ENCODE results near the gene ADAMTS4. TPM values are rescaled to one million over a fixed set of nuclear protein-coding genes. Genes with fewer than 3 reads are reported as not detected.

The ADAMTS4 gene
- total RNA-seq, 1 donor from 2014 or later: 2.8 TPM

DNA sequence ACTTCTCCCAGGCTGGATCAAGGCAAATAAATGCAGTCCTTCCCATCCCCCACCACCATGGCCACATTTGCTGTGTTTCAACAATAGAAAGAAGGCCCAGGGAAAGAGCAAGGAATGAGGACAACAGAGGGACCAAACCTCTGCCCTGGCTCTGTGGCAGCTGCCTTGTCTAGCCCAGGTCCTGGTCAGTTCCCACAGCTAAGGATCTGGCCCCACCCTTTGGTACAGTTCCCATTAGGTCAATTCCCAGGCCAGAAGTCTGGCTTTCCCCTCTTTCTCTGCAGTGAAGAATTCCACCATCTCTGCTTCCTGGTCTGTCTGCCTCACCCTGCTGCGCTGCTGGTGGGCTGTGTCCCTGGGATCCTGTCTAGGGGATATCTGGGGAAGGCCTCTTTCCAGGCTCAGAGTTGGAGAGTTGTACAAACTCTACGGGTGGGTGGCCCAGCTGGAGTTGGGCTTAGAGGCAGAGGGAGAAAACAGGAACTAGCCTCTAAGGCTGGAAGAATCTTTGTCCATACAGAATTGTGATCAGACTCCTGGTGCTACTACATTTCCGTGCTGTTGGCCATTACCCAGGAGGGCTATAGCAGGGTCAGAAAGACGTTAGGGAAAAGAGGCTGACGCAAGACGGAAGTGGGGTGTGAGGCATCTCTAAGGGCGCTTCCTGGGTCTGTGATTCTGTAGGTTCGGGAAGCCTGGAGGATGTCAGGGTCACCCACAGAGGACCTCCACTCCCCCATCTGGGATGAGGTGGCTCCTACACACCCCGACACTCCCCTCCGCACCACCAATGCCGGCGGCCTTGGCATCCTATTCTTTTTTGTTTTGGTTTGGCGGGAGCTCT lies 2.4 kb upstream of the ADAMTS4 start:
- Mint-ChIP-seq H3K36me3 (ENCODE audit: low read depth) (peaks cover 9% of the 10 kb centered on the region), H3K4me1 (ENCODE audit: low read depth) (peaks cover 63% of the 10 kb centered on the region), H3K4me3 (ENCODE audit: unreplicated experiment) (peak overlapping the region; percentile 72), H3K27me3 (ENCODE audit: low read depth) (no peaks in the 10 kb centered on the region), H3K9me3 (ENCODE audit: low read depth) (no peaks in the 10 kb centered on the region), H3K27ac (ENCODE audit: unreplicated experiment) (peak overlapping the region; percentile 93)
- no peak for DNase-seq (ENCODE audit: low spot score)
- TF ChIP-seq, protein P1, sequence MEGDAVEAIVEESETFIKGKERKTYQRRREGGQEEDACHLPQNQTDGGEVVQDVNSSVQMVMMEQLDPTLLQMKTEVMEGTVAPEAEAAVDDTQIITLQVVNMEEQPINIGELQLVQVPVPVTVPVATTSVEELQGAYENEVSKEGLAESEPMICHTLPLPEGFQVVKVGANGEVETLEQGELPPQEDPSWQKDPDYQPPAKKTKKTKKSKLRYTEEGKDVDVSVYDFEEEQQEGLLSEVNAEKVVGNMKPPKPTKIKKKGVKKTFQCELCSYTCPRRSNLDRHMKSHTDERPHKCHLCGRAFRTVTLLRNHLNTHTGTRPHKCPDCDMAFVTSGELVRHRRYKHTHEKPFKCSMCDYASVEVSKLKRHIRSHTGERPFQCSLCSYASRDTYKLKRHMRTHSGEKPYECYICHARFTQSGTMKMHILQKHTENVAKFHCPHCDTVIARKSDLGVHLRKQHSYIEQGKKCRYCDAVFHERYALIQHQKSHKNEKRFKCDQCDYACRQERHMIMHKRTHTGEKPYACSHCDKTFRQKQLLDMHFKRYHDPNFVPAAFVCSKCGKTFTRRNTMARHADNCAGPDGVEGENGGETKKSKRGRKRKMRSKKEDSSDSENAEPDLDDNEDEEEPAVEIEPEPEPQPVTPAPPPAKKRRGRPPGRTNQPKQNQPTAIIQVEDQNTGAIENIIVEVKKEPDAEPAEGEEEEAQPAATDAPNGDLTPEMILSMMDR (IDR thresholded peaks at IDR 0.05): no peak

DNA sequence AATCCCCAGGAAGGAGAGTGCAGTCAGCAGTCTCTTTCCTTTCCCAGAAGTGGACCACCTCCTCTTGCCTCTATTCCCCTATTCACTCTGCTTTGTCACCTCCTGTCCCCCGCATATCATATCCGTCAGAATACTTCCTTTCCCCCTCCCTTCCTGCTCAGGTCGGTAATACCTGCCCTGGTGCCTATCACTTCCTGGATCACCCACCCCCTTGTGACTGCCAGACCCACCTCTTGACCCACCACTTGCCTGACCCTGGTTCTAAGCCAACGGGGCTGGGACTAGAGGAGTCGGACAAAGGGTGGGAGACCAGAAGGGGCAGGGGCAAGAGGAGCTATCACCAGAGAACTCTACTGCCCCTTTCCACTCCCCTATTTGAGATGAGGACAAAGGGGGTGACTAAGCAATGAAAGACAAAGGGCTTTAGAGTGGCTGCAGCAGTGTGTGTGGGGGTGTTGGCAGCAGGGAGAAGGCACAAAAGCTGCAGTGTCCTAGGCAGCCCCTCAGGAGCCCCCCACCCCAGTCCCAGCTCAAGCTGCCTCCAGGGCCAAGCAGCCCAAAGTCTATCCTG lies 1.7 kb upstream of the ADAMTS4 start:
- Mint-ChIP-seq H3K4me3 (ENCODE audit: unreplicated experiment) (no peak overlapping the region), H3K27me3 (ENCODE audit: low read depth) (no peaks in the 10 kb centered on the region), H3K9me3 (ENCODE audit: low read depth) (no peaks in the 10 kb centered on the region), H3K36me3 (ENCODE audit: low read depth) (peaks cover 7% of the 10 kb centered on the region), H3K27ac (ENCODE audit: unreplicated experiment) (peak overlapping the region; percentile 8), H3K4me1 (ENCODE audit: low read depth) (peaks cover 62% of the 10 kb centered on the region)
- DNase-seq (ENCODE audit: low spot score): no peak
- TF ChIP-seq, protein P1 (IDR thresholded peaks at IDR 0.05): no peak

DNA sequence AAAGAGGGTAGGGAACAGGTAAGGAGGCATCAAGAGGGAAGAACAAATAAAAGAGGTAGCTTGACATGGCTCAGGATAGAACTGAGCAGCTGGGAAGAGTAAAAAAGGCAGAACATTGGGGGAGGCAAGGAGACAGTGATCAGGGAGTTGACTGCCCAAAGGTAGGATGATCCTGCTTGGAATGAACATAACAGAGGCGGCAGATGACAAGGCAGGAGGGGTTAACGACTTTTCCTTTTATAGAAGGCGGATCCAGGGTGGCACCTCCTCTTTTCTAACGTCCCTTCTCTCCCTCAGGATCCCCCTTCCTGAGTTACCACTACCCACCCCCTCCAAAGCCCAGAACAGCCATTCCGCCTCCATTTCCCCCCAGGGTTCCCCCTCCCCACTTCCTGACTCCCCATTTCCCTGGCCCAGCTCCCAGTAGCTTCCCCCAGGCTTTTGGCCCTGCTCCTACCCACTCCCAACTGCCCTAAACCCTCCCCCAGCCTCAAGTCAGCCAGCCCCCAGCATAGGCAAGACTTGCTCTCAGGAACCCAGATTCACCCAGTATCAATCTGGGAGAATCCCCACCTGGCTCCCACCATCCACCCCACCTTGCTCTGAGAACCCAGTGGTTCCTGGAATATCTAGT lies 769 bp upstream of the ADAMTS4 start:
- H3K27me3 Mint-ChIP-seq (ENCODE audit: low read depth): no peaks in the 10 kb centered on the region
- H3K4me3 Mint-ChIP-seq (ENCODE audit: unreplicated experiment): no peak overlapping the region
- peaks cover 62% of the 10 kb centered on the region for H3K4me1 Mint-ChIP-seq (ENCODE audit: low read depth)
- no peaks in the 10 kb centered on the region for H3K9me3 Mint-ChIP-seq (ENCODE audit: low read depth)
- H3K36me3 Mint-ChIP-seq (ENCODE audit: low read depth): peaks cover 6% of the 10 kb centered on the region
- TF ChIP-seq, protein P1 (IDR thresholded peaks at IDR 0.05): no peak
- H3K27ac Mint-ChIP-seq (ENCODE audit: unreplicated experiment): no peak overlapping the region
- DNase-seq (ENCODE audit: low spot score): peak; percentile 37

DNA sequence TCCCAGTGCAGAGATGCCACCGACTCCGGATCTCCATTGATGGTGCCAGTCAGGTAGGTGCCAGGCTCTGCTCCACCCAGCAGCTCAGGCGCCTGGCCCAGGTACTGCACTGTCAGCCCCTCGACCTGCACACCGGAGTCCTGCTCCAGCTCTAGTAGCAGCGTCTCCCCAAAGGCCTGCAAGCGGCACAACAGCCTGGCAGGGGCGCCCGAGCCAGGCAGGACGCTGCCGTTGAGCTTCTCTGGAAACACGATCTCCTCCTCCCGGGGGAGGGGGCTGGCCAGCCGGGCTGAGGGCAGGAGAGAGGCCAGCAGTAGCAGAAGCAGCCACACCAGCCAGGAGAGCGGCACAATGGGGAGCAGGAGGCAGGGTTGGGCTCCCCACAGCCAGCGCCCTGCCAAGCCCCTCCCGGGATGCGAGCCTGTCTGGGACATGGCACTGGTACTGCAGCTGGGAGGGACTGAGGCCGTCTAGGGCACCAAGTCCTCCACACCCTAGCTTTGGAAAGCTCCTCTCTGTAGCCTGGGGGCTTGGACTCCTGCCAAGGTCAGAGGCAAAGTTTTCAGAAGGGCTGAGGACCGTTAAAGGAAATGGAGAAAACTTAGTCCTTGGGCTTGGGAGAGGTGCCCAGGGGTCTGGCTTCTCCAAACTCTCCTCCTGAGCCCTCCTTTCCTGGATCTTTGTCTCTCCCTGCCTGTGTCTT lies 509 bp downstream of the ADAMTS4 start:
- H3K9me3 Mint-ChIP-seq (ENCODE audit: low read depth): no peaks in the 10 kb centered on the region
- peak overlapping the region; percentile 41 for H3K27ac Mint-ChIP-seq (ENCODE audit: unreplicated experiment)
- H3K4me3 Mint-ChIP-seq (ENCODE audit: unreplicated experiment): peak overlapping the region; percentile 65
- TF ChIP-seq, protein P1 (IDR thresholded peaks at IDR 0.05): peak; percentile 56
- no peaks in the 10 kb centered on the region for H3K27me3 Mint-ChIP-seq (ENCODE audit: low read depth)
- peaks cover 50% of the 10 kb centered on the region for H3K4me1 Mint-ChIP-seq (ENCODE audit: low read depth)
- H3K36me3 Mint-ChIP-seq (ENCODE audit: low read depth): no peaks in the 10 kb centered on the region
- DNase-seq (ENCODE audit: low spot score): peak; percentile 91
